GM19324 (cell line): Measurements from ENCODE around the gene CARMIL1.

Experiments used
- ATAC-seq: cut with Tn5 transposase; IDR thresholded peaks from one replicate; pipeline ENCODE4 v1.9.1; 2021; ENCODE audit warnings: mild to moderate bottlenecking, moderate library complexity; ENCODE audit not compliant: unreplicated experiment, low FRiP score

Gene CARMIL1

GRCh38 chr6:25403150-25403549 is 124.0 kb downstream of the CARMIL1 start:
- ATAC-seq, result no peak

- no peak for ATAC-seq
Measured at GRCh38 chr6:25404091-25404490, 124.9 kb downstream of the CARMIL1 start.

GRCh38 chr6:25404693-25405169 is 125.6 kb downstream of the CARMIL1 start:
- peak; percentile 90 for ATAC-seq

- ATAC-seq, result no peak
Measured at GRCh38 chr6:25405442-25405841, 126.3 kb downstream of the CARMIL1 start.

DNA sequence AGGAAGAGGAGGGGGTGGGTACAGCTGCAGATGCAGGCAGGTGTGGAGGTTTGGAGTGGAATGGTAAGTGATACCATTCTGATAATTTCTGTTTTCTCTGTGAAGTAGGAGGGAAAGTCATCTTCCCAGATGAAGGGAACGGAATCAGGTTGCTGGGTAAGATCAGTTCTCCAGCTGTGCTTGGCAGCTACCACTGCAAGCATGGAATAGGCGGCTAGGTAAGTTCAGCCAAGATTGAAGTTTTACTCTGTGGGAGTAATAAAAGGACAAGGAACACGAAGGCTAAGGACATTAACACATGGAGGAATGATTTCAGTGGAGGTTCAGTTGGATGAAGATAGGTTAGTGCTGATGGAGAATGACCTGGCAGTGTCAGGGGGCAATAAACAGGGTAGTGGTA is 128.3 kb downstream of the CARMIL1 start:
- ATAC-seq, result no peak

DNA sequence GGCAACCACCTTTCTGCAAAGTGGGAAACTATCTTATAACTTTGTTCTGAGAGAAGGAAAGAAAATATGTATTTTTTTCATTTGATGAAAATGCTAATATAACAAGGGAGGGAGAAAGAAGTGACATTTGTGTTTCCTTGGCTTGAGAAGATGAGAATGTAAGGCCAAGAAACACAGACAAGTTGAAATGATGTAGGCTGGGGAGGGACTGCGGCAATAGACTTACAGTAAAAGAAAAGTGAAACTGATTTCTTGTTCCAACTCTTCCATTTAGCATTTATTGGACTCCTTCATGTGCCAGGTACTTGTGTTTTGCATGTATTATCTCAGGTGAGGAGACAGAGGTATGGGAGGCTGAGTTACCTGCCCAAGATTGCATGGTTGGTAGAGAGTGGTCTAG is 130.9 kb downstream of the CARMIL1 start:
- ATAC-seq, result no peak

DNA sequence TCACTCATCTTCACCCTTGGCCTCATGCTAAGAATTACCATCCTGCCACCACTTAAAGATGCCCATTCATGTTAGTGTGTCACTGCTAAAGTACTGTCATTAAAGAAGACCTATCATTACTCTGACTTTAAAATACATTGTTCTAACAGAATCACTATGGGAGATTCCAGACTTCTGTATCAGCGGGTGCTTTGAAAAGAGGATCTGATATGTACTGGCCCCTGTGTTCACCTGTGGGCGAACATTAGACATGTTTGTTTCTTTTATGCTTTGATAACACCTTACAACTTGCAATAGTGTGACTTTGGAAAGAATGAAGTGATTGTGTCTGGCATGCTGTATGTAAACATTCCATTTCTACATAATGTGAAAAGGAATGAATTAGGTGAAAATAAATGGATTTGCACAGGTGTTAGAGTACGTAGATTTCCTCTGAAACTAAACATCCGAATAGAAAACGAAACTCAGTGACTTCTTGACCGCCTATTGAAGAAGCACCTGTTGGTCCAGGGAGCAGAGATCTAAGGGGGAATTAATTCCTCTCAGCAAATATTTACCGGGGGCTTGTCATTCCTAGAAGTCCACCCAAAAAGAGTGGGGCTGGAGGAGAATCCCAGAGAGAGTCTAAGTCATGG is 132.3 kb downstream of the CARMIL1 start:
- ATAC-seq, result peak; percentile 56

GRCh38 chr6:25413207-25413905 is 134.2 kb downstream of the CARMIL1 start:
- no peak for ATAC-seq

GRCh38 chr6:25414168-25414567 is 135.0 kb downstream of the CARMIL1 start:
- ATAC-seq, result no peak

- no peak for ATAC-seq
Measured at GRCh38 chr6:25414755-25415154, 135.6 kb downstream of the CARMIL1 start.

- ATAC-seq, result no peak
Measured at GRCh38 chr6:25415274-25415673, 136.1 kb downstream of the CARMIL1 start.

DNA sequence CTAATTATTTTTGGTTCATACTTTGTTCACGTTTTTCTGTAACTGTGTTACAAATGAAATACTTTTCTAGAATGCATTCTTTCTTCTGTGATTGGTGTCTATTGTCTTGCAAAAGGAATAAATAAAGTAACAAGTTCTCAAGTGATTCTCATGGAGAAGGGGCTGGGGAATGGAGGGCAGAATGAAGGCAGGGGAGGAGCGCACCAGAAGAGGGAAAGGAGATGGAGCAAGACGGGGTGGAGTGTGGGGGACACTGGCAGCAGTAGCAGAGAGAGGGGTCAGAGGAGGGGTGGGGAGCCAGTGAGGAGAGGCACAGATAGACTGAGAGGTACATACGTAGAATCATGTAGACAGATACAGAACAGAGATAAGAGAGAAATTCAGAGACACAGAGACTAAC is 136.5 kb downstream of the CARMIL1 start:
- no peak for ATAC-seq

DNA sequence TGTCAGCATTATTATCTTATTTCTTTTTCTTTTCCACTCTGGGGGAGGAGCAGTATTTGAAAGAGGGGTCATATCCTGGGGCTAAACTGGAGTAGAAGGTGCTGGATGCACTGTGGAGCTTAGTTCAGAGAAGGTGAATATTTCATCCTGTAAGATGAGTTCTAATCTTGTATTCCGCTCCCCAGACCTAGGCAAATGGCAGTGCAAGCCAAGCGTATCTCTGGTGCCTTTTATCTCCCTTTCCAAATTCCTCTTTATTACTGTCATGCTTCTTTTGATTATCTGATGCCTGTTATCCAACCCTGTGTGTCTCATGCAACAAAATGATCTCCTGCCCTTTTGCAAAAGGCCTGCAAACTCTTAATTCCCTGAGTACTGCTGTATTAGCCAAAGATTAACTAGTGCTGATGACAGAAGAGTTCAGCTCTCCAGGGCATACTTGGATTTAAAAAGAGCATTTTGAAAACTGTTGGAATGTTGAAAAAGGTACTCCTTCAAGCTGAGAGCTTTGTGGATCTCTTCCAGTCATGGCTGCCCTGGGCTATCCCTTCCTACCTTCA is 138.0 kb downstream of the CARMIL1 start:
- no peak for ATAC-seq

GRCh38 chr6:25418454-25419052 is 139.4 kb downstream of the CARMIL1 start:
- ATAC-seq, result no peak

DNA sequence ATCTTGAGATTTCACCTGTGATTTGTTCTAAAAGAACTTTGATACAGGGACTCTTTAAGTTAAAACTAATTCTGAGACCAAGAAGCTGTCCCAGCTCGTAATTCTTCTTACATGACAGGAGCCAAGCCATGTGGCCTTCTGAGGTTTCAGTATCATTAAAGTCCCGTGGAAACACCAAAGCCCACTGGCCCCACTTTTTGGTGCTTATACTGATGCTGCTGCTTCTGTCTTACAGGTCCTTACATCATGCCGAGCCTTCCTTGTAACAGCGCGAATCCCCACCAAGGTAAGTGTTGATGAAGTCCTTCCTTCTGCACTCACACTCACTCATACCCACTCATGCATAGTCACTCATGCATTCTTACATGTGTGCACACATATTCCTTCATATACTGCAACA is 140.7 kb downstream of the CARMIL1 start:
- ATAC-seq, result no peak

DNA sequence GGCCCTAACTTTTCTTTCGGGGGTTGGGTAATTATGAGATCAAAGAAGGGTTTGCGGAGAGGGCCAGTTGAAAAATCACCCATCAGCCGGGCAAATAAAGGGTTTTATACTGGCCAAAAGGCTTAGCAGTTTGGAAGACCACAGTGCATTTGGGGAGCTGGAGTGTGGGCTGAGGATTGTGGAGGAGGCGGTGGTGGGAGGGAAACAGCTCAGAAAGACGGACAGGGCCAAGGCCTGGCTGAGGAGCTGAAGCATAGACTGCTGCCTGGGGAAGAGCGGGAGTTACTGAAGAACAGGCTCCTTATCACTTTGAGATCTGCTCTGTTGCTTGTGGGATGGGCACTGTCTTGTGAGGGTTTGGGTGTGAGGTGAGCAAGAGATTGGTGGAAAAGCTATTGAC is 144.2 kb downstream of the CARMIL1 start:
- no peak for ATAC-seq

DNA sequence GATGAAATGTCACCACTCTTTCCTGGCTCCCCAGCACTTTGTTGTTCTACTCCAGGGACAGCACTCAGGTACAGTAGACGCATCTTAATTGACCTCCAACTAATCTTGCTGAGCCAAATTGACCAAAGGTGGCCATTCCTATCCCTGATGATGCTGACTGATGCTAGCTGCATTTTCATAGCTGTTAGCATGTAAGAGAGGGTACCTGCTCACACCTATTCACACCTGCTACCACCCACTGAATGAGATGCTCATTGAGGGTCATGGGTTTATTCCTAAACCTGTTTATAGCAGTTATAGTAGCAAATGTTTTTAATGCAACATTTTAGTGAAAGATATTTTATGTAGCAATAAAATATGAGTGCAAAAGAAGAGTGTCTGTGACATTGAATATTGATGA is 145.1 kb downstream of the CARMIL1 start:
- no peak for ATAC-seq

DNA sequence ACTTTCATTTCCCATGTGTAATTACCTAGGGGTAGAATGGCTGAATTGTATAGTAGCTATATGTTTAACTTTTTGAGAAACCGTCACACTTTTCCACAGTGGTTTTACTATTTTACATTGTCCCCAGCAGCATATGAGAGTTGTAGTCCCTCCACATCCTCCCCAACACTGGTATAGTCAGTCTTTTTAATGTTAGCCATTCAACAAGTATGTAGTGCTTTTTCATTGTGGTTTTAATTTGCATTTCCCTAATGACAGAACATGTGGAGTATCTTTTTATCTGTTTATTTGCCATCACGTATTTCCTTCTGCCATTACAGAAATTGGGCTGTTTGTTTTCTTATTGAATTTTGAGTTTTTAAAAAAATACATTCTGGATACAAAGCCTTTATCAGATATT is 148.4 kb downstream of the CARMIL1 start:
- no peak for ATAC-seq

DNA sequence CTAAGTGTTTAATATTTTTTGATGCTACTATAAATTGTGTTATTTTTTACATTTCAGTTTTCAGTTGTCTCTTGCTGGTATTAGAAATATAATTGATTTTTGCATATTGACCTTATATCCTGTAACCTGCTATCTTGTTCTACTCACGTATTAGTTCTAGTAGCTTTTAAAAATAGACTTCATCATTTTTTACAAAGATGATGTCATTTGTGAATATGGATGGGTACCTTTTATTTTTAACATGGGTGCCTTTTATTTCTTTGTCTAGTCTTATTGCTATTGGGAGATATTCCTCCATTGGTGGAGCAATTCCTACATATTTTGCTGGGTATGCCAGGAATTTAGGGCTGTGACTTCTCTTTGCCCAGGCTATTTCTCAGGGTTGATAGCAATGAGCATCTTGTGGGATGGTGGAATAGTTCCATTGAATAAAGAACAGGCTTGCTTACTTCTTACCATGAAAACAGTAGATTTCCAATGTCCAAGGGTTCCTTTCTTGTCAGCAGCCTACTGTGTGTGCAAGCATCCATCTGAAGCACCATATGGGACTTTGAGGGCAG is 149.7 kb downstream of the CARMIL1 start:
- ATAC-seq, result no peak

DNA sequence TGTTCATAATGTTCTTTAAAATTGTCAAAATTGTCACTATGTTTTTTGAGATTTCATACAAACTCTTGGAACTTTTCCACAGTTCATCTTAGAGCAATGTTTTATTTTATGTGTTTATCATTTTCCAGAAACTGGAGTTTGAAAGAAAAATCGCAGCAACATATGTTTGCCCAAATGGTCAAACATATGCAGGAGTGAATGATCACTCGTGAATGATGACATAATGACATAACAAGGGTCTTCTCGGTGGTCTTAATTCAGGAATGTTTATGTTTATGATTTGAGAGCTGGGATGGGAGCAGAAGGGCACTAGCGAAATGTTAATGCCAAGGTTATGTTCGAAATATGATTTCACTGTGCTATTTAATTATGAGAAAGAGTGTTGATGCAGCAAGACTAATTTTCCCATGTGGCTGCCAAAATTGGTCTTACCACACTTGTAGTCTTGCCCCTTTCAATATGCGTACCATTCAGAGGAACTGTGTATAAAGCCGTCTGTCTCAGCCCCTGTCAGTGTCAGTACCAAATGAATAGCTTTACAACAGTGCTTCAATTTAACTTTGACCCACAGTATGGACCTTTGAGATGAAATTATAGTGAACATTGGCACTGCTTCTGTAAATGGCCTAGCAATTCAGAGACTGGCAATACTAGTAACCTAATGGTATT is 152.3 kb downstream of the CARMIL1 start:
- ATAC-seq, result no peak

GRCh38 chr6:25431975-25432307 is 152.8 kb downstream of the CARMIL1 start:
- no peak for ATAC-seq
